HEK293T (cell line): ENCODE measurements around the gene ODF2L.

ENCODE experiments used
- BHLHE40 ChIP-seq: fragments of 450-650 bp; IDR thresholded peaks from 2 replicates; pipeline ENCODE4 v1.6.1; 2016; ENCODE audit warnings: mild to moderate bottlenecking, moderate library complexity, borderline replicate concordance
- FOXM1 ChIP-seq: fragments of 450-650 bp; IDR thresholded peaks from 2 replicates; pipeline ENCODE4 v1.6.1; 2017; ENCODE audit warnings: mild to moderate bottlenecking, borderline replicate concordance
- SP1 ChIP-seq: fragments of 450-650 bp; IDR thresholded peaks from 2 replicates; pipeline ENCODE4 v1.6.1; 2017
- SUZ12 ChIP-seq: fragments of 450-650 bp; IDR thresholded peaks from 2 replicates; pipeline ENCODE4 v1.6.1; 2016; ENCODE audit warnings: mild to moderate bottlenecking
- TARDBP ChIP-seq: fragments of 450-650 bp; IDR thresholded peaks from 2 replicates; pipeline ENCODE4 v1.6.1; 2016

- no peak for TF ChIP-seq SP1
- TF ChIP-seq SUZ12: no peak
- no peak for TF ChIP-seq FOXM1
- TF ChIP-seq BHLHE40: no peak
- no peak for TF ChIP-seq TARDBP
Observed at GRCh38 chr1:86339014-86339812, 56.9 kb downstream of the ODF2L start.
